HG03060 (cell line): ENCODE measurements around the gene PAQR9.

Source experiments
- ATAC-seq: cut with Tn5 transposase; IDR thresholded peaks from one replicate; pipeline ENCODE4 v1.9.1; 2021; ENCODE audit warnings: low read depth, moderate number of reproducible peaks; ENCODE audit not compliant: unreplicated experiment

The PAQR9 gene

GRCh38 chr3:142952272-142953193 is 10.9 kb downstream of the PAQR9 start:
- ATAC-seq, result no peak

- no peak for ATAC-seq
Observed at GRCh38 chr3:142951794-142952193, 11.7 kb downstream of the PAQR9 start.

GRCh38 chr3:142950972-142951371 is 12.5 kb downstream of the PAQR9 start:
- no peak for ATAC-seq

GRCh38 chr3:142947799-142948575 is 15.5 kb downstream of the PAQR9 start:
- ATAC-seq, result no peak

GRCh38 chr3:142947352-142947751 is 16.1 kb downstream of the PAQR9 start:
- ATAC-seq, result no peak

- ATAC-seq, result no peak
Observed at GRCh38 chr3:142946861-142947260, 16.6 kb downstream of the PAQR9 start.

GRCh38 chr3:142945023-142945422 is 18.5 kb downstream of the PAQR9 start:
- ATAC-seq, result no peak

GRCh38 chr3:142944342-142944741 is 19.1 kb downstream of the PAQR9 start:
- ATAC-seq, result no peak

GRCh38 chr3:142943870-142944269 is 19.6 kb downstream of the PAQR9 start:
- no peak for ATAC-seq

- no peak for ATAC-seq
Observed at GRCh38 chr3:142943349-142943748, 20.1 kb downstream of the PAQR9 start.

GRCh38 chr3:142941373-142942123 is 21.9 kb downstream of the PAQR9 start:
- ATAC-seq, result no peak

GRCh38 chr3:142940472-142940871 is 23.0 kb downstream of the PAQR9 start:
- no peak for ATAC-seq

GRCh38 chr3:142940000-142940399 is 23.5 kb downstream of the PAQR9 start:
- no peak for ATAC-seq

GRCh38 chr3:142935963-142936362 is 27.5 kb downstream of the PAQR9 start:
- ATAC-seq, result no peak

GRCh38 chr3:142934887-142935269 is 28.6 kb downstream of the PAQR9 start:
- no peak for ATAC-seq

GRCh38 chr3:142934128-142934886 is 29.2 kb downstream of the PAQR9 start:
- ATAC-seq, result no peak

- no peak for ATAC-seq
Observed at GRCh38 chr3:142931222-142931621, 32.3 kb downstream of the PAQR9 start.

GRCh38 chr3:142930463-142930862 is 33.0 kb downstream of the PAQR9 start:
- ATAC-seq, result no peak

- no peak for ATAC-seq
Observed at GRCh38 chr3:142929890-142930289, 33.6 kb downstream of the PAQR9 start.

- no peak for ATAC-seq
Observed at GRCh38 chr3:142929109-142929508, 34.4 kb downstream of the PAQR9 start.
